Measurements from ENCODE around the gene EIF2D.
"Not testable (repeated sequence)": the region's sequence is repeated elsewhere in the genome, so short reads cannot be mapped to it uniquely, and the experiment has no call there.

EIF2D gene

GRCh38 chr1:206586501-206587445, 25.5 kb downstream of the EIF2D start:
- no peak for FAIRE-seq

DNA sequence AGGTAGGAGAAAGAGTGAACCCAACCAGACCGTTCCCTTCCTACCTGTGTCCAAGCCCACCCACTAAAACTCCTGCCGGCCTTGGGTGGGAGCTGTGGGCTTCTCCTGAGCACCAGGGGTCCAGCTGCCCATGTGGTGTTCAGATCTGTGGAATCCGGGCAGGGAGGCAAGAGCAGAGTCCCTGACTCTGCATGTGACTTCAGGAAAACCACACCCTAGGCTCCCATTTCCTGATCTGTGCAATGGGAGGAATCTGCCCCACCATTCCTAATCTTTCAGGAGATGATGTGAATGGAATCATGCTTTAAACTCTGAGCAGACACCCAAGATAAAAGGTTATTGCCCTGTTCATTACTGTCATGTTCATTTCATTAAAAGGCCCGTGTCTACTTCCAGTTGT, 27.6 kb downstream of the EIF2D start:
- FAIRE-seq = no peak

DNA sequence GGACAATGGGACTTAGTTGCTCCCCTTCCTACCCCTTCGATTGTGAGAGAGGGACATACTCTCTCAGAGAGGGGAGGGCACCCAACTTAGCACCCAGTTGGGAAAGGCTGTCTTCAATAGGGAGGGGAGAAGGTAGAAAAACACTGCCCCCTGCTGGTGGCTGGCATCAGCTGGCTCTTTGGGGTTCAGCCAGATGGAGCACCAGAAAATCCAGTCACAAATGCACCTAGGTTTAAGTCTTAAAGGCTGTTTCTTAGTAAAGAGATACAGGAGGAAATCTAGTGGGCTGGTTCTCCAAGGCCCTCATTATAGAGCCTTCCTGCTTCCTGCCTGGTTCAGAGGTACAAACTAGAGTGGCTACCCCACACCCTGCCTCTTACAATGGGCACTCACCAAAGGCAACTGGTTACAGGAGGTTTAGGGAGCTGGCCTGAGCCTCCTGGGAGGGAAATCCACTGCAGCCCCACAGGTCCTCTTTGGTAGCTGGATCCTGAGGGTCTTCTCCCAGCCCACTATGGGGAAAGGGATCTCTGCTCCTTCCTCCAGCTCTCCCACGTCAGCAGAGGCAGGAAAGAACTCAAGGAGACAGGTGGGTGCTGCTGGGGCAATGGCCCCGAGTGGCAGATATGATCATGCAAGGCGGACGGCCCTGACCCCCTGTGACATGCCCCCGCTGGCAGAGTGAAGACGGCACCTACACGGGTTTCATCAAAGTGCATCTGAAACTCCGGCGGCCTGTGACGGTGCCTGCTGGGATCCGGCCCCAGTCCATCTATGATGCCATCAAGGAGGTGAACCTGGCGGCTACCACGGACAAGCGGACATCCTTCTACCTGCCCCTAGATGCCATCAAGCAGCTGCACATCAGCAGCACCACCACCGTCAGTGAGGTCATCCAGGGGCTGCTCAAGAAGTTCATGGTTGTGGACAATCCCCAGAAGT, 28.3 kb downstream of the EIF2D start:
- no peak for FAIRE-seq

- no peak for FAIRE-seq
These were observed 29.1 kb downstream of the EIF2D start for GRCh38 chr1:206582971-206583706.

GRCh38 chr1:206582537-206582936, 29.7 kb downstream of the EIF2D start:
- no peak for FAIRE-seq

- no peak for FAIRE-seq
These were observed 30.7 kb downstream of the EIF2D start for GRCh38 chr1:206581571-206581981.

- not testable (repeated sequence) for FAIRE-seq
These were observed 31.2 kb downstream of the EIF2D start for GRCh38 chr1:206581114-206581497.

GRCh38 chr1:206580438-206581113, 31.7 kb downstream of the EIF2D start:
- no peak for FAIRE-seq

- no peak for FAIRE-seq
These were observed 32.4 kb downstream of the EIF2D start for GRCh38 chr1:206579747-206580437.

GRCh38 chr1:206578978-206579374, 33.3 kb downstream of the EIF2D start:
- no peak for FAIRE-seq

- FAIRE-seq = no peak
These were observed 33.9 kb downstream of the EIF2D start for GRCh38 chr1:206578068-206578977.

DNA sequence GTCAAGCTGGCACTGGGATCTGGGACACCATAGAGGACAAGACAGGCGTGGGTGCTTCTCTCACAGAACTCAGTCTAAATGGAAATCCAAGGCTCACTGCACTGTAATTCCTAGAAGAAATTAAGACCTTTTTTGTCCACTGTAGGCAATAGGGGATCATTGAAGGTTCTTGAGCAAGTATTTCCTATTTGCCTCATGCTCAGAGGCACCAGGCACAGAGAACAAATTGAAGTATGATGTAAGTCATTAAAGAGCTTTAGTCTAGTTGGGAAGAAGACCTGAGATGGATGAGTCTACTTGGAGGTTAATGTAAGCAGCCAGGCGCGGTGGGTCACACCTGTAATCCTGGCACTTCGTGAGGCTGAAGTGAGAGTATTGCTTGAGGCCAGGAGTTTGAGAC, 34.6 kb downstream of the EIF2D start:
- FAIRE-seq = no peak

DNA sequence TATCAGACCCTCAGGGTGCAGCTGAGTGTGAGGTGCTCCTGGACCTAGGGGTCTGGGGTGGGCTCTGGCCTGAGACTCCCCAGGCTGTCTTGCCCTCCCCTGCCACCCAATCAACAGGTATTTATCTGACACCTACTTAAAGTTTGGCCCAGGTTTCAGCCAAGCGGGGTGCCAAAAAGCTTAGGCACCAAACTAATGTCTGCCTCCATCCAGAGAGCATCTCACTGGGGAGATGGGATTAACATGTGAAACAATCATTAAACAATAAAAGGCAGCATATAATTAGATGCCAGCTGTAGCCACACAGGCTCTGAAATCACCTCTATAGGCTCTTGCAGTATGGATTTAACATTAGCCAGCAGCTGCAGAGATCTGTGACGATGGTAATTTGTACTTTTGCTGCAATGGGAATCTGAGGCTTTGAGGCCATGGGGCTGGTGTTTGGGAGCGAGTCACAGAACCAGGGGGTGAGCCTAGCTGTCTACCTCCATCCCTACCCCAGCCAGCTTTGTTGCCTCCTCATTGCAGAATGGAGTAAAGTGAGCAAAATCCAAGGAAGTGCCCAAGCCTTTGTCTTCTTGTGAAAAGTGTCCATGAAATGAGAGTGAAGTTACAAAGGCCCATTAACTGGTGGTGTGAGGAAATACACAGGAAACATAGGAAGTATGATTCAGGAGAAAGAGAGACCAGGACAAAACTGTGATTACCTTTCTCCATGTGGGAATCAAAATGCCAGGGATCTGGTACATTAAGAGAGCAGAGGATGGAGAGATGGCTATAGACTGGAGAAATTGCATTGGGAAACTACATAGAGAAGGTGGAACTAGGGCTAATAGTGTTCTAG, 36.1 kb downstream of the EIF2D start:
- FAIRE-seq = no peak

- no peak for FAIRE-seq
These were observed 36.9 kb downstream of the EIF2D start for GRCh38 chr1:206575165-206575893.

DNA sequence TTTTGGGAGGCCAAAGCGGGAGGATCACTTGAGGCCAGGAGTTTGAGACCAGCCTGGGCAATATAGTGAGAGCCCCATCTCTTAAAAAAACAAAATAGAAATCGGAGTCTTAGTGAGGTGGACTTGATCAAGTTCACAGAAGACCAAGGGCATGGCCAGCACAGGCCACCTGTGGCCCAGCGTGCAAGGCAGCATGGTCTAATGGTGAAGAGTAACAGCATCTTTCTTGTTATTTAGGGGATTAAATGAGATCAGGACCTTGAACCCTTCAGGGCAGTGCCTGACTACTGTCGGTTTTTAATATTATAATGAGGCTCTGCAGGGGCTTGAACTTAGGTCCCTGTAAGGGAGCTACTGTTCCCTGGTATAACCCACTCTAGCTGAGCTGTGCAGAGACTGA, 38.5 kb downstream of the EIF2D start:
- no peak for FAIRE-seq

- FAIRE-seq = no peak
These were observed 38.9 kb downstream of the EIF2D start for GRCh38 chr1:206573319-206573718.

GRCh38 chr1:206572835-206573234, 39.4 kb downstream of the EIF2D start:
- no peak for FAIRE-seq

DNA sequence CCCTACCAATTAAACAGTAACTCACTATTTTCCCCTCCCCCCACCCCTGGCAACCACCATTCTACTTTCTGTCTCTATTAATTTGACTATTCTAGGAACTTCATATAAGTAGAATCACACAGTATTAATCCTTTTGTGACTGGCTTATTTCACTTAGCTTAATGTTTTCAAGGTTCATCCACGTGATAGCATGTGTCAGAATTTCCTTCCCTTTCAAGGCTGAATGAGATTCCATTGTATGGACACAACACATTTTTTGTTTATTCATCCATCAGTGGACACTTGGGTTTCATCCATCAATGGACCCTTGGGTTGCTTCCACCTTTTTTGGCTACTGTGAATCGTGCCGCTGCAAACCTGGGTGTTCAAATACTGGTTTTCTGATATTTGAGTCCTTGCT, 41.7 kb downstream of the EIF2D start:
- no peak for FAIRE-seq

DNA sequence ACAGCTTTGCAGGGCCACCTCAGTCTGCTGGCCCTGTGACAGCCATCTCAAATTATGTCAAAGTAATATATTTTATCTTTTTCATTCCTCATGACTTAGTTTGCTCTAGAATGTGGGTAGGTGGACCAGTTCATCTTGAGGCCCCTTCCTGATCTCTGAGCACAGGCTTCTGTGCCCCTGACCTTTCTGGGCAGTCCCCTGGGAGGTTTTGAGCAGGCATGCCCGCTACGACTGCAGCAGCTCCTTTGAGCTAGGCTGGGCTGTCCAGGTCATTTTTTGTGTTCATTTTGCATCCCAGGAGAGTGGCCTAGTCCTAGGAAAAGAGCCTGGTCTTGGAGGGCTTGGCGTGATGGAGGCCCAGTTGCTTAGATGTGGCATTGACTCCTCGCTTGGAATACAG, 42.7 kb downstream of the EIF2D start:
- no peak for FAIRE-seq

Data from endometrium (tissue), 2 donors.